ENCODE data around the gene SMYD3.
A peak's percentile ranks its signal among the peaks of the same experiment; 100 is the strongest.

Gene SMYD3

GRCh38 chr1:246136477-246136876, 370.6 kb downstream of the SMYD3 start:
- DNase-seq, result no peak

- no peak for DNase-seq
Observed at GRCh38 chr1:246134789-246135188, 372.3 kb downstream of the SMYD3 start.

- no peak for DNase-seq
Observed at GRCh38 chr1:246131095-246131494, 376.0 kb downstream of the SMYD3 start.

GRCh38 chr1:246128494-246129069, 378.5 kb downstream of the SMYD3 start:
- no peak for DNase-seq

GRCh38 chr1:246126580-246126979, 380.5 kb downstream of the SMYD3 start:
- DNase-seq, result no peak

- DNase-seq, result no peak
Observed at GRCh38 chr1:246122071-246122470, 385.0 kb downstream of the SMYD3 start.

GRCh38 chr1:246121533-246121932, 385.5 kb downstream of the SMYD3 start:
- DNase-seq, result no peak

- DNase-seq, result peak; percentile 31
Observed at GRCh38 chr1:246117066-246117791, 389.9 kb downstream of the SMYD3 start.

- DNase-seq, result no peak
Observed at GRCh38 chr1:246114369-246114768, 392.7 kb downstream of the SMYD3 start.

- no peak for DNase-seq
Observed at GRCh38 chr1:246113555-246114095, 393.5 kb downstream of the SMYD3 start.

- DNase-seq, result no peak
Observed at GRCh38 chr1:246111570-246111969, 395.5 kb downstream of the SMYD3 start.

GRCh38 chr1:246110343-246111219, 396.5 kb downstream of the SMYD3 start:
- DNase-seq, result no peak

- no peak for DNase-seq
Observed at GRCh38 chr1:246108278-246108925, 398.7 kb downstream of the SMYD3 start.

- no peak for DNase-seq
Observed at GRCh38 chr1:246107516-246108277, 399.4 kb downstream of the SMYD3 start.

- DNase-seq, result no peak
Observed at GRCh38 chr1:246106342-246106763, 400.7 kb downstream of the SMYD3 start.

- DNase-seq, result no peak
Observed at GRCh38 chr1:246104927-246105326, 402.2 kb downstream of the SMYD3 start.

- DNase-seq, result no peak
Observed at GRCh38 chr1:246099570-246099969, 407.5 kb downstream of the SMYD3 start.

- no peak for DNase-seq
Observed at GRCh38 chr1:246096356-246096755, 410.7 kb downstream of the SMYD3 start.

GRCh38 chr1:246095443-246095842, 411.6 kb downstream of the SMYD3 start:
- DNase-seq, result no peak

- no peak for DNase-seq
Observed at GRCh38 chr1:246093230-246093629, 413.8 kb downstream of the SMYD3 start.

GRCh38 chr1:246092136-246092535, 414.9 kb downstream of the SMYD3 start:
- no peak for DNase-seq

- DNase-seq, result no peak
Observed at GRCh38 chr1:246091477-246091876, 415.6 kb downstream of the SMYD3 start.

Data from midbrain (tissue), 1 donor.